Measurements from ENCODE around the gene PIEZO1.

GRCh38 chr16:88820385-88821025 is 35.5 kb upstream of the PIEZO1 start:
- TF ChIP-seq CTCF (IDR thresholded peaks at IDR 0.05) (no peak), POLR2A (IDR thresholded peaks at IDR 0.05) (no peak)
